ENCODE measurements around the gene ERVW-1. TPM values are rescaled to one million over a fixed set of nuclear protein-coding genes. Genes with fewer than 3 reads are reported as not detected.

ERVW-1 gene
- polyA plus RNA-seq, 1 donor (not counting 4 experiments of a cell fraction or from before 2014, with no cell fraction given), result not detected

- dilution Hi-C loops (cut with MboI; ENCODE audit: extremely low pct_ligation_motif_present, low sequenced_read_pairs), result no loop called here
- Histone ChIP-seq H3K9ac (ENCODE audit: control insufficient read depth, extremely low read depth, insufficient read depth, low read length) (no peak overlapping the region), H3K9me1 (ENCODE audit: control insufficient read depth, extremely low read depth, insufficient read depth, low read length) (no peaks in the 10 kb centered on the region), H3K9me3 (ENCODE audit: control insufficient read depth, low read depth, low read length) (no peaks in the 10 kb centered on the region), H3K4me2 (ENCODE audit: control insufficient read depth, extremely low read depth, insufficient read depth, low read depth, low read length) (no peak overlapping the region), H3K36me3 (ENCODE audit: control insufficient read depth in 2 of 2, extremely low read depth in 1 of 2, insufficient read depth in 2 of 2, low read length in 2 of 2) (no peaks in the 10 kb centered on the region), H3K27ac (ENCODE audit: control insufficient read depth, insufficient read depth, low read length) (no peak overlapping the region), H4K20me1 (ENCODE audit: control insufficient read depth, extremely low read depth, insufficient read depth, low read length) (no peaks in the 10 kb centered on the region), H3K4me3 (ENCODE audit: control insufficient read depth in 2 of 3, extremely low read depth in 1 of 3, insufficient read depth in 2 of 3, low read depth in 1 of 3, low read length in 3 of 3) (no peak overlapping the region), H2AFZ (ENCODE audit: control insufficient read depth, low read length) (no peak overlapping the region), H3K4me1 (ENCODE audit: control insufficient read depth, extremely low read depth, insufficient read depth, low read length) (peaks cover 3% of the 10 kb centered on the region), H3K79me2 (ENCODE audit: control insufficient read depth, insufficient read depth, low read length) (no peaks in the 10 kb centered on the region), H3K27me3 (ENCODE audit: control insufficient read depth, extremely low read depth, insufficient read depth, low read length) (no peaks in the 10 kb centered on the region)
- FAIRE-seq (no peak), DNase-seq (ENCODE audit: low read depth, low spot score) (no peak)
- TF ChIP-seq, protein P1, sequence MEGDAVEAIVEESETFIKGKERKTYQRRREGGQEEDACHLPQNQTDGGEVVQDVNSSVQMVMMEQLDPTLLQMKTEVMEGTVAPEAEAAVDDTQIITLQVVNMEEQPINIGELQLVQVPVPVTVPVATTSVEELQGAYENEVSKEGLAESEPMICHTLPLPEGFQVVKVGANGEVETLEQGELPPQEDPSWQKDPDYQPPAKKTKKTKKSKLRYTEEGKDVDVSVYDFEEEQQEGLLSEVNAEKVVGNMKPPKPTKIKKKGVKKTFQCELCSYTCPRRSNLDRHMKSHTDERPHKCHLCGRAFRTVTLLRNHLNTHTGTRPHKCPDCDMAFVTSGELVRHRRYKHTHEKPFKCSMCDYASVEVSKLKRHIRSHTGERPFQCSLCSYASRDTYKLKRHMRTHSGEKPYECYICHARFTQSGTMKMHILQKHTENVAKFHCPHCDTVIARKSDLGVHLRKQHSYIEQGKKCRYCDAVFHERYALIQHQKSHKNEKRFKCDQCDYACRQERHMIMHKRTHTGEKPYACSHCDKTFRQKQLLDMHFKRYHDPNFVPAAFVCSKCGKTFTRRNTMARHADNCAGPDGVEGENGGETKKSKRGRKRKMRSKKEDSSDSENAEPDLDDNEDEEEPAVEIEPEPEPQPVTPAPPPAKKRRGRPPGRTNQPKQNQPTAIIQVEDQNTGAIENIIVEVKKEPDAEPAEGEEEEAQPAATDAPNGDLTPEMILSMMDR (optimal IDR thresholded peaks at IDR 0.05 in 1 of 3, IDR thresholded peaks at IDR 0.05 in 1 of 3, conservative IDR thresholded peaks at IDR 0.05 in 1 of 3; ENCODE audit: extremely low read depth in 1 of 3, insufficient read depth in 2 of 3, low read length in 3 of 3), result no peak
Measured at GRCh38 chr7:92425311-92425947, 52.3 kb downstream of the ERVW-1 start.

DNA sequence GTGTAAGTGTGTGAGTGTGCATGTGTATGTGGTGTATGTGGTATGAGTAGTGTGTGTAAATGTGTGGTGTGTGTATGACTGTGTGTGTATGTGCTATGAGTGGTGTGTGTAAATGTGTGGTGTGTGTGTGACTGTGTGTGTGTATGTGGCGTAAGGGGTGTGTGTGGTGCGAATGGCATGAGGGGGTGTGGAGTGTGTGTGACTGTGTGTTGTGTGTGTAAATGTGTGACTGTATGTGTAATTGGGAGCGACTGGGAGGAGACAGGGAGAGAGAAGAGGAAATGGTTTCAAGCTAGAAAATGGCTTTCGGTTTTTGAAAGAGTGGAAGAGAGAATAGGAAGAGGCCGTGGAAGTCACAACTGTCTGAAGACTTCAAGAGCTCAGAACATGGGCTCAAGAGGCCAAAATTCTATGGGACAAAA lies 54.0 kb downstream of the ERVW-1 start:
- H3K27ac ChIP-seq (ENCODE audit: control insufficient read depth, insufficient read depth, low read length), result no peak overlapping the region
- H3K27me3 ChIP-seq (ENCODE audit: control insufficient read depth, extremely low read depth, insufficient read depth, low read length), result no peaks in the 10 kb centered on the region
- peak overlapping the region; percentile 100 for H2AFZ ChIP-seq (ENCODE audit: control insufficient read depth, low read length)
- no peak for TF ChIP-seq EZH2 (IDR thresholded peaks at IDR 0.05; ENCODE audit: low read length)
- TF ChIP-seq, protein P1 (optimal IDR thresholded peaks at IDR 0.05 in 1 of 3, IDR thresholded peaks at IDR 0.05 in 1 of 3, conservative IDR thresholded peaks at IDR 0.05 in 1 of 3; ENCODE audit: extremely low read depth in 1 of 3, insufficient read depth in 2 of 3, low read length in 3 of 3), result no peak
- H3K9me3 ChIP-seq (ENCODE audit: control insufficient read depth, low read depth, low read length), result no peaks in the 10 kb centered on the region
- no peaks in the 10 kb centered on the region for H3K9me1 ChIP-seq (ENCODE audit: control insufficient read depth, extremely low read depth, insufficient read depth, low read length)
- H3K79me2 ChIP-seq (ENCODE audit: control insufficient read depth, insufficient read depth, low read length), result no peaks in the 10 kb centered on the region
- peaks cover 3% of the 10 kb centered on the region for H3K4me1 ChIP-seq (ENCODE audit: control insufficient read depth, extremely low read depth, insufficient read depth, low read length)
- no peak overlapping the region for H3K4me2 ChIP-seq (ENCODE audit: control insufficient read depth, extremely low read depth, insufficient read depth, low read depth, low read length)
- H4K20me1 ChIP-seq (ENCODE audit: control insufficient read depth, extremely low read depth, insufficient read depth, low read length), result no peaks in the 10 kb centered on the region
- FAIRE-seq, result no peak
- H3K36me3 ChIP-seq (ENCODE audit: control insufficient read depth in 2 of 2, extremely low read depth in 1 of 2, insufficient read depth in 2 of 2, low read length in 2 of 2), result no peaks in the 10 kb centered on the region
- dilution Hi-C loops (cut with MboI; ENCODE audit: extremely low pct_ligation_motif_present, low sequenced_read_pairs), result no loop called here
- DNase-seq (ENCODE audit: low read depth, low spot score), result no peak
- H3K4me3 ChIP-seq (ENCODE audit: control insufficient read depth in 2 of 3, extremely low read depth in 1 of 3, insufficient read depth in 2 of 3, low read depth in 1 of 3, low read length in 3 of 3), result no peak overlapping the region
- H3K9ac ChIP-seq (ENCODE audit: control insufficient read depth, extremely low read depth, insufficient read depth, low read length), result no peak overlapping the region

Data from keratinocyte (primary cell).